Measurements from ENCODE around the gene COL7A1. TPM values are rescaled to one million over a fixed set of nuclear protein-coding genes. Genes with fewer than 3 reads are reported as not detected.

Gene COL7A1
- total RNA-seq, 1 donor from 2014 or later, result 32.3 TPM

- Mint-ChIP-seq H3K36me3 (peaks cover 4% of the 10 kb centered on the region), H3K9me3 (no peaks in the 10 kb centered on the region), H3K27ac (no peak overlapping the region), H3K4me3 (no peak overlapping the region), H3K4me1 (ENCODE audit: unreplicated experiment) (peaks cover 12% of the 10 kb centered on the region), H3K27me3 (no peaks in the 10 kb centered on the region)
- DNase-seq (ENCODE audit: extremely low spot score, unreplicated experiment), result no peak
- no peak for TF ChIP-seq CTCF (conservative IDR thresholded peaks at IDR 0.05)
These were observed 29.3 kb downstream of the COL7A1 start for GRCh38 chr3:48565591-48566400.

GRCh38 chr3:48565186-48565585 is 29.9 kb downstream of the COL7A1 start:
- no peaks in the 10 kb centered on the region for H3K27me3 Mint-ChIP-seq
- H3K27ac Mint-ChIP-seq, result no peak overlapping the region

GRCh38 chr3:48564667-48565066 is 30.5 kb downstream of the COL7A1 start:
- Mint-ChIP-seq H3K4me3 (no peak overlapping the region), H3K27me3 (no peaks in the 10 kb centered on the region), H3K9me3 (no peaks in the 10 kb centered on the region), H3K4me1 (ENCODE audit: unreplicated experiment) (peaks cover 23% of the 10 kb centered on the region), H3K36me3 (peaks cover 4% of the 10 kb centered on the region), H3K27ac (no peak overlapping the region)
- DNase-seq (ENCODE audit: extremely low spot score, unreplicated experiment), result no peak
- no peak for TF ChIP-seq CTCF (conservative IDR thresholded peaks at IDR 0.05)

More at GRCh38 chr3:48565186-48565585, 29.9 kb downstream of the COL7A1 start:
- TF ChIP-seq CTCF (conservative IDR thresholded peaks at IDR 0.05), result no peak
- Mint-ChIP-seq H3K36me3 (peaks cover 4% of the 10 kb centered on the region), H3K9me3 (no peaks in the 10 kb centered on the region), H3K4me1 (ENCODE audit: unreplicated experiment) (peaks cover 18% of the 10 kb centered on the region), H3K4me3 (no peak overlapping the region)
- no peak for DNase-seq (ENCODE audit: extremely low spot score, unreplicated experiment)

GRCh38 chr3:48564022-48564421 is 31.1 kb downstream of the COL7A1 start:
- no peak overlapping the region for H3K27ac Mint-ChIP-seq
- H3K4me1 Mint-ChIP-seq (ENCODE audit: unreplicated experiment), result peaks cover 28% of the 10 kb centered on the region
- H3K4me3 Mint-ChIP-seq, result no peak overlapping the region
- no peaks in the 10 kb centered on the region for H3K9me3 Mint-ChIP-seq
- peaks cover 4% of the 10 kb centered on the region for H3K36me3 Mint-ChIP-seq
- no peak for DNase-seq (ENCODE audit: extremely low spot score, unreplicated experiment)
- no peaks in the 10 kb centered on the region for H3K27me3 Mint-ChIP-seq
- TF ChIP-seq CTCF (conservative IDR thresholded peaks at IDR 0.05), result no peak

GRCh38 chr3:48563382-48563918 is 31.7 kb downstream of the COL7A1 start, which contains the start of gene UCN2:
UCN2 (minus strand) TSS chr3:48563781; CDS start chr3:48563124, 657 bp downstream.
- Mint-ChIP-seq H3K4me3 (no peak within 1 kb of the TSS), H3K27ac (peak within 1 kb of the TSS; percentile 29), H3K4me1 (ENCODE audit: unreplicated experiment) (peaks cover 33% of the 10 kb centered on the region), H3K36me3 (peaks cover 4% of the 10 kb centered on the region), H3K9me3 (no peaks in the 10 kb centered on the region), H3K27me3 (no peaks in the 10 kb centered on the region)
- no peak for DNase-seq (ENCODE audit: extremely low spot score, unreplicated experiment)
- no peak for TF ChIP-seq CTCF (conservative IDR thresholded peaks at IDR 0.05)
